Muscle of leg (tissue), 11 donors: ENCODE data around the gene BORCS5. TPM values are rescaled to one million over a fixed set of nuclear protein-coding genes. Genes with fewer than 3 reads are reported as not detected.

Experiments used
- DNase-seq: peaks from one replicate; pipeline ENCODE4 v3.0.0; 2013
- H3K27ac ChIP-seq: one replicate; pipeline ENCODE4 v1.5.1; 2013; ENCODE audit warnings: mild to moderate bottlenecking, low read length, control low read depth
- H3K27me3 ChIP-seq: one replicate; pipeline ENCODE4 v1.6.1; 2013; ENCODE audit warnings: low read length; ENCODE audit not compliant: control insufficient read depth, insufficient read depth
- H3K36me3 ChIP-seq: one replicate; pipeline ENCODE4 v1.6.1; 2013; ENCODE audit warnings: low read length; ENCODE audit not compliant: control insufficient read depth, insufficient read depth
- H3K4me1 ChIP-seq: one replicate; pipeline ENCODE4 v1.6.1; 2013; ENCODE audit warnings: low read length; ENCODE audit not compliant: control insufficient read depth, insufficient read depth
- H3K4me3 ChIP-seq: one replicate; pipeline ENCODE4 v1.5.1; 2013; ENCODE audit warnings: low read length, control low read depth
- H3K9me3 ChIP-seq: replicated peaks from 2 replicates; pipeline ENCODE4 v1.6.1; 2013; ENCODE audit warnings: low read depth, low read length; ENCODE audit not compliant: control insufficient read depth
- WGBS: methylation state at CpG from one replicate; pipeline ENCODE4 v1.1.5; 2013; ENCODE audit warnings: missing lambda C conversion rate; ENCODE audit not compliant: insufficient coverage; 5-methylcytosine and 5-hydroxymethylcytosine counted together
- polyA plus RNA-seq, 8 donors: library from polyadenylated mRNA; unstranded; fragments of 120-200 nt; gene quantifications; one replicate each; pipeline versions ENCODE4 v1.2.1 to v1.2.3, GENCODE V29; 2013; ENCODE audit warnings: inconsistent platforms in 1 of 8, low replicate concordance in 1 of 8; ENCODE audit not compliant: insufficient read length in 8 of 8, insufficient read depth in 1 of 8
- total RNA-seq: library from RNA; stranded (reverse); fragments of 120-200 nt; gene quantifications from one replicate; pipeline ENCODE4 v1.2.4, GENCODE V29; 2013

Gene BORCS5
- total and polyA plus RNA-seq, 9 donors, result 6.7 to 9.2 (median 7.4) TPM

GRCh38 chr12:12366701-12367481 lies 10.0 kb downstream of the BORCS5 start:
- Histone ChIP-seq H3K27ac (no peak overlapping the region), H3K27me3 (no peaks in the 10 kb centered on the region), H3K9me3 (no peaks in the 10 kb centered on the region), H3K36me3 (peaks cover 10% of the 10 kb centered on the region), H3K4me1 (no peaks in the 10 kb centered on the region), H3K4me3 (no peak overlapping the region)
- WGBS, result 100% methylated on average over 1 of the region's 4 CpGs
- no peak for DNase-seq

DNA sequence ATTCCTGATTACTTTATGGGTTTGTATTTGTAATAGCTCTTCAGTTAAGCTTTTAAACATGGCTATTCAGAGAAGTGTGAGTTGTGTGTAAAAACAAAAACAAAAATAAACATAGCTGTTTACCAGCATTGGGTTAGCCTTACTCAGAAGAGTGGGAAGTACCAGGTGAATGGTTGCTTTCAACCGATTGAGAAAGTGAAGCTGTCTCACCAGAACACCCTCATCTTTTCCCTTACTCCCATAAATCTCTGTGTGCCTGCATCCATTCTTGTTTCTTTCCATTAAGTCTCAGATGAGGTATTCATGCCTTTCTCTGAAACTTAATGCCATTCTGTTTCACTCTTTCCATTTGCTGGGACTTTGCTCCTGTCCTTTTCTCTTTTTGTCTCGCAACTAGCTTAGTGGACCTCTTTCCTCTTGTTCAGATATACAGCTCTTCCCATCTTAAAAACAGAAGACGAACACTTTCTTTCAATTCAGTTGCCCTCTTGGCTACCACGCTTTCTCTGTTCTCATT lies 10.7 kb downstream of the BORCS5 start:
- no peaks in the 10 kb centered on the region for H3K27me3 ChIP-seq
- peaks cover 14% of the 10 kb centered on the region for H3K36me3 ChIP-seq
- DNase-seq, result no peak
- H3K4me3 ChIP-seq, result no peak overlapping the region
- H3K4me1 ChIP-seq, result no peaks in the 10 kb centered on the region
- 85% methylated on average over 4 of the region's 4 CpGs for WGBS
- no peak overlapping the region for H3K27ac ChIP-seq
- H3K9me3 ChIP-seq, result no peaks in the 10 kb centered on the region

DNA sequence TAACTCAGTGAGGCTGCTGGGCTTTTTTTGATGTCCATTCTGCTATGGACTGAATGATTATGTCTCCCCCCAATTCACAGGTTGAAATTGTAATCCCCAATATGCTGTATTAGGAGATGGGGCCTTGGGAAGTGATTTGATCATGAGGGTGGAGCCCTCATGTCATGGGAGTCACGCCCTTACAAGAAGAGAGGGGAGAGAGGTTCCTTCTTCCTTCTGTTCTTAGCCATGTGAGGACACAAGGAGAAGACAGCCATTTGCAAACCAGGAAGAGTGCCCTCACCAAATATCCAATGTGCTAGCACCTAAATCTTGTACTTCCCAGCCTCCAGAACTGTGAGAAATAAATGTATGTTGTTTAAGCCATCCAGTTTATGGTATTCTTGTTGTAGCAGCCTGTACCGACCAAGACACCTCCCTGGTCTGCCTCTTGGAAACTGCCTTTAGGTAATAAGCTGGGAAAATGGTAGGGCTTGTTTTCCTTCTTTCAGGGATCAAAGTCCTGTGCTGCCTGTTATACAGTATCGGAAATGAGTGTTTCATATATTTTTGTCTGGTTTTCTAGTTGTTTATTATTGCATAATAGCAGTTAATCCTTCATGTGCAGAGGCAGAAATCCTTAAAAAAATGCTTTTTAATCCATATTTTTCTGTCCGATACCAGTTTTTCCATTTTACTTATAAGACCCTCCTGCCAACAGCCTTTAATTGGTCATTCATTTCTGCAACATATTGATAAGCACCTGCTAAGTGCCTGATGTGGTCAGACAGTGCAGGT lies 16.3 kb downstream of the BORCS5 start:
- DNase-seq, result no peak
- no peaks in the 10 kb centered on the region for H3K27me3 ChIP-seq
- H3K9me3 ChIP-seq, result no peaks in the 10 kb centered on the region
- H3K36me3 ChIP-seq, result peaks cover 9% of the 10 kb centered on the region
- H3K4me1 ChIP-seq, result no peaks in the 10 kb centered on the region
- H3K4me3 ChIP-seq, result no peak overlapping the region
- no peak overlapping the region for H3K27ac ChIP-seq
- no CpG with 5 or more reads among the region's 4 CpGs for WGBS

GRCh38 chr12:12376646-12377448 lies 20.0 kb downstream of the BORCS5 start:
- H3K27me3 ChIP-seq, result no peaks in the 10 kb centered on the region
- WGBS, result 95% methylated on average over 4 of the region's 12 CpGs
- no peak overlapping the region for H3K4me3 ChIP-seq
- no peaks in the 10 kb centered on the region for H3K4me1 ChIP-seq
- H3K36me3 ChIP-seq, result peaks cover 9% of the 10 kb centered on the region
- H3K27ac ChIP-seq, result no peak overlapping the region
- peak; percentile 91 for DNase-seq
- no peaks in the 10 kb centered on the region for H3K9me3 ChIP-seq

GRCh38 chr12:12378616-12379015 lies 21.7 kb downstream of the BORCS5 start:
- no CpG with 5 or more reads among the region's 2 CpGs for WGBS
- Histone ChIP-seq H3K27me3 (no peaks in the 10 kb centered on the region), H3K4me3 (no peak overlapping the region), H3K9me3 (no peaks in the 10 kb centered on the region), H3K27ac (no peak overlapping the region), H3K36me3 (peaks cover 3% of the 10 kb centered on the region), H3K4me1 (no peaks in the 10 kb centered on the region)
- DNase-seq, result no peak

GRCh38 chr12:12379831-12380730 lies 23.2 kb downstream of the BORCS5 start:
- no CpG with 5 or more reads among the region's 4 CpGs for WGBS
- Histone ChIP-seq H3K4me1 (no peaks in the 10 kb centered on the region), H3K36me3 (peaks cover 3% of the 10 kb centered on the region), H3K27ac (no peak overlapping the region), H3K4me3 (no peak overlapping the region), H3K27me3 (no peaks in the 10 kb centered on the region), H3K9me3 (no peaks in the 10 kb centered on the region)
- no peak for DNase-seq

GRCh38 chr12:12380949-12381593 lies 24.2 kb downstream of the BORCS5 start:
- Histone ChIP-seq H3K9me3 (no peaks in the 10 kb centered on the region), H3K27ac (no peak overlapping the region), H3K27me3 (no peaks in the 10 kb centered on the region), H3K36me3 (peaks cover 3% of the 10 kb centered on the region), H3K4me3 (no peak overlapping the region), H3K4me1 (no peaks in the 10 kb centered on the region)
- no CpG with 5 or more reads among the region's 6 CpGs for WGBS
- DNase-seq, result no peak

DNA sequence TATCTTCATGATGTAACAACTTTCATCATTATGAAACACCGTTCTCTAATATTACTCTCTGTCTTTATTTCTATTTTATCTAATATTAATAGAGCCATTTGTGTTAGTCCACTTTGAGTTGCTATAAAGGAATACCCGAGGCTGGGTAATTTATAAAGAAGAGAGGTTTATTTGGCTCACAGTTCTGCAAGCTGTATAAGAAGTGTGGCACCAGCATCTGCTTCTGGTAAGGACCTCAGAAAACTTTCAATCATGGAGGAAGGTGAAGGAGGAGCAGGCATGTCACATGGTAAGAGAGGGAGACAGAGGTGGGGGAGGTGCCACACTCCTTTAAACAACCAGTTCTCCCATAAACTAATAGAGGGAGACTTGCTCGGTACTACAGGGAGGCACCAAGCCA lies 25.1 kb downstream of the BORCS5 start:
- Histone ChIP-seq H3K27me3 (no peaks in the 10 kb centered on the region), H3K4me1 (no peaks in the 10 kb centered on the region), H3K9me3 (no peaks in the 10 kb centered on the region), H3K27ac (no peak overlapping the region), H3K4me3 (no peak overlapping the region), H3K36me3 (peaks cover 3% of the 10 kb centered on the region)
- no peak for DNase-seq
- 78% methylated on average over 1 of the region's 3 CpGs for WGBS
